ENCODE data around the gene DACT1.
A peak's percentile ranks its signal among the peaks of the same experiment; 100 is the strongest.
"Not testable (repeated sequence)": the region's sequence is repeated elsewhere in the genome, so short reads cannot be mapped to it uniquely, and the experiment has no call there.

The DACT1 gene, protein sequence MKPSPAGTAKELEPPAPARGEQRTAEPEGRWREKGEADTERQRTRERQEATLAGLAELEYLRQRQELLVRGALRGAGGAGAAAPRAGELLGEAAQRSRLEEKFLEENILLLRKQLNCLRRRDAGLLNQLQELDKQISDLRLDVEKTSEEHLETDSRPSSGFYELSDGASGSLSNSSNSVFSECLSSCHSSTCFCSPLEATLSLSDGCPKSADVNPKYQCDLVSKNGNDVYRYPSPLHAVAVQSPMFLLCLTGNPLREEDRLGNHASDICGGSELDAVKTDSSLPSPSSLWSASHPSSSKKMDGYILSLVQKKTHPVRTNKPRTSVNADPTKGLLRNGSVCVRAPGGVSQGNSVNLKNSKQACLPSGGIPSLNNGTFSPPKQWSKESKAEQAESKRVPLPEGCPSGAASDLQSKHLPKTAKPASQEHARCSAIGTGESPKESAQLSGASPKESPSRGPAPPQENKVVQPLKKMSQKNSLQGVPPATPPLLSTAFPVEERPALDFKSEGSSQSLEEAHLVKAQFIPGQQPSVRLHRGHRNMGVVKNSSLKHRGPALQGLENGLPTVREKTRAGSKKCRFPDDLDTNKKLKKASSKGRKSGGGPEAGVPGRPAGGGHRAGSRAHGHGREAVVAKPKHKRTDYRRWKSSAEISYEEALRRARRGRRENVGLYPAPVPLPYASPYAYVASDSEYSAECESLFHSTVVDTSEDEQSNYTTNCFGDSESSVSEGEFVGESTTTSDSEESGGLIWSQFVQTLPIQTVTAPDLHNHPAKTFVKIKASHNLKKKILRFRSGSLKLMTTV

GRCh38 chr14:58637391-58638230 is at the start of gene DACT1:
Gene DACT1 (plus strand): TSS chr14:58637962. CDS start chr14:58638203, 241 bp downstream.
- TF ChIP-seq, protein P1, sequence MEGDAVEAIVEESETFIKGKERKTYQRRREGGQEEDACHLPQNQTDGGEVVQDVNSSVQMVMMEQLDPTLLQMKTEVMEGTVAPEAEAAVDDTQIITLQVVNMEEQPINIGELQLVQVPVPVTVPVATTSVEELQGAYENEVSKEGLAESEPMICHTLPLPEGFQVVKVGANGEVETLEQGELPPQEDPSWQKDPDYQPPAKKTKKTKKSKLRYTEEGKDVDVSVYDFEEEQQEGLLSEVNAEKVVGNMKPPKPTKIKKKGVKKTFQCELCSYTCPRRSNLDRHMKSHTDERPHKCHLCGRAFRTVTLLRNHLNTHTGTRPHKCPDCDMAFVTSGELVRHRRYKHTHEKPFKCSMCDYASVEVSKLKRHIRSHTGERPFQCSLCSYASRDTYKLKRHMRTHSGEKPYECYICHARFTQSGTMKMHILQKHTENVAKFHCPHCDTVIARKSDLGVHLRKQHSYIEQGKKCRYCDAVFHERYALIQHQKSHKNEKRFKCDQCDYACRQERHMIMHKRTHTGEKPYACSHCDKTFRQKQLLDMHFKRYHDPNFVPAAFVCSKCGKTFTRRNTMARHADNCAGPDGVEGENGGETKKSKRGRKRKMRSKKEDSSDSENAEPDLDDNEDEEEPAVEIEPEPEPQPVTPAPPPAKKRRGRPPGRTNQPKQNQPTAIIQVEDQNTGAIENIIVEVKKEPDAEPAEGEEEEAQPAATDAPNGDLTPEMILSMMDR (conservative IDR thresholded peaks at IDR 0.05) = no peak; the same call in 1 of the 2 replicates
- H3K27ac ChIP-seq = peak within 1 kb of the TSS; percentile 38

- H3K27ac ChIP-seq = not testable (repeated sequence)
These were observed 49.4 kb upstream of the DACT1 start for GRCh38 chr14:58588321-58588720.

DNA sequence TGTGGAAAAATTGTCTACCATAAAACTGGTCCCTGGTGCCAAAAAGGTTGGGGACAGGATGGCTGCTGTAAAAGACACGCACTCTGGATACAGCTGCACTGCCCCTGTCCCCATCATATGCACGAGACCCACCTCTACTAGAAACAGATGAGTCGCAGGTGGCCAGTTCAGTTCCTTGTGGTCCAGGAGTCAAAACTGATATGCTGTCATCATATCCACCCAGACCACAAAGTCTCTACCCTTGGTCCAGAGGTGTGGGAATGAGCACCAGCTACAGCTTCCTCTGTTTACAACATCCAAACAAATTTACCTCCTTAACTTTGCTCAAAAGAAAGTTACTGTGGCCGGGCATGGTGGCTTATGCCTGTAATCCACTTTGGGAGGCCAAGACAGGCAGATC is 43.8 kb upstream of the DACT1 start:
- H3K27ac ChIP-seq = no peak overlapping the region
- TF ChIP-seq, protein P1 (conservative IDR thresholded peaks at IDR 0.05) = no peak

DNA sequence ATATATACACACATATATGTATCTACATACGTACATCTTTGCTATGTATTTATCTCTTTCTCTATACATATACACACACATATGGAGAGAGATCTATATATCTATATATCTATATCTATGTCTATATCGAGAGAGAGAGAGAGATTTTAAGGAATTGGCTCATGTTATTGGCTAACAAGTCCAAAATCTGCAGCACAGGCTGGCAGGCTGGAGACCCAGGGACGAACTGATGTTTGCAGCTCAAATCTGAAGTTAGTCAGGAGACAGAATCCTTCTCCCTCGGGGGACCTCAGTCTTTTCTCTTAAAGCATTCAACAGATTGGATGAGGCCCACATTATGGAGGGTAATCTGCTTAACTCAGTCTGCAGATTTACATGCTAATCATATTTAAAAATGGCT is 40.7 kb upstream of the DACT1 start:
- TF ChIP-seq, protein P1 (conservative IDR thresholded peaks at IDR 0.05) = no peak
- H3K27ac ChIP-seq = no peak overlapping the region

DNA sequence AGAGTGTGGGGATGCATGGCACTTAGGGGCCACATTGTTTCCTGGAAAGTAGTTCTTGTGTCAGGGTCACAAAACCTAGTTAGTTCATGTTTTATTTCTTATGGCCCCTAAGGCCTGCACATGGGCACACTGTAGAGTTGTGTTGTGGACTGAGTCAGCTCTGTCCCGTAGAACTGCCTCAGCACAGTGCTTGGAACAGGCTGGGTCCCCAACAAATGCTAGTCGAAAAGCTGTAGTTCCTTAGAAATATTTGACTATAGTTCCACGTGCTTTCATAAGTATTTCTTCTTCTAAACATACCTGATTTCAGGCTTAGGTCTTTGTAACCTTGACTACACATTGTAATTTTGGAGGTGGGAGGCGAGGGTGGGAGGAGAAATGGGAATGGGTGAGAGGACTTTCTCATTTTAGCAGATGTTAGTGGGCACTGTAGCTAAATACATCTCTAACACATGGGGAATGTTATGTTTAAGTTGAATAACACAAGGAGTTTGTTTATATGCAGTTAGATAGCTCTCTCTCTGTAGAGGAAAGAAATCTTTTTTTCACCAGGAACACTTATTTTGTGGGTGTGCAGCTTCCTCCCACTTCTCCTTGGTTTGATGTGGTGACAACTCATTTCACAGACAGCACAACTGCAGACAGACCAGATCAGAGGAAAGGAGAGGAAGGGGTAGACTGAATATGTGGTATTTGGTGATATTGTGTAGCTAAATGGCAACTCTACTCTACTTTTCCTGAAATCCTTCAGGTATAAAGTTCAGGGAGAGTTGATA is 39.5 kb upstream of the DACT1 start:
- TF ChIP-seq, protein P1 (conservative IDR thresholded peaks at IDR 0.05) = no peak

DNA sequence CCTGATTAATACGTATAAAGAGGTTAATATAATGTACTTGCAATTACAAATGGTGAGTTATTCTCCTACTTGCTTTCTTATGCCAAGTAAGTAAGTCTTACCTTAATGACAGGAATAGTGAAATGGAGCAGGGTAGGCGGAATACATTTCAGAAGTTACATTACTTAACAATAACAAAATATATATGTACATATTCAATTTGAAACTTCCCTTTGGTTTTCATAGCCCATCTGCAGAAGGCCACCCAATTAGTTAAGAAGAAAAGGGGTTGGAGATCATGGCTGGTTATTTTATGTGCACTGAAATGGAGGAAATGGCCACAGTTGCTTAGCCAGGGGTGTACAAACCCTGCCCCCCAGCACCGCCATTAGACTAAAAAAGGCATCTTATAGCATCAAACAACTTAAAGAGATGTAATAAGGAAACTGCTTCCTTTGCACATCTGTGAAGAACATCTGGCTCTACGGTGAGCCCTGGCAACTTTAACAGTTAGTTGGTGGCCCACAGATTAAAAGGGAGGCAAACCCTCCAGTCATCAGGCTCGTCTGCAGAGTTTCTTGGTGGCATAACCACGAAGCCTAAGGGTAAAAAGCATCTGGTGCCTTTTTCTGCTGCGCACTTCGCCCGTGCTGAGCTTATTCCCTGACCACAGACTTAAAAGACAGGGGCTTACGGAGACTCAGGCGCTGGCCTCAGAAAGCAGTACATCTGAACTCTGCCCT is 38.8 kb upstream of the DACT1 start:
- H3K27ac ChIP-seq = no peak overlapping the region
- TF ChIP-seq, protein P1 (conservative IDR thresholded peaks at IDR 0.05) = no peak

More for the DNA sequence above, 39.5 kb upstream of the DACT1 start:
- H3K27ac ChIP-seq = no peak overlapping the region

- TF ChIP-seq, protein P1 (conservative IDR thresholded peaks at IDR 0.05) = no peak
- no peak overlapping the region for H3K27ac ChIP-seq
These were observed 38.1 kb upstream of the DACT1 start for GRCh38 chr14:58599707-58600106.
